ENCODE results near the gene C2orf49.

C2orf49 gene

GRCh38 chr2:105299290-105299689 is 38.0 kb upstream of the C2orf49 start:
- H3K27ac ChIP-seq (ENCODE audit: low read depth, low read length, severe bottlenecking): no peak overlapping the region
- 85 to 100% methylated on average over 3 to 4 of the region's 5 CpGs for WGBS, 2 experiments (ENCODE audit: insufficient coverage in 2 of 2)
- H3K9me3 ChIP-seq (ENCODE audit: control insufficient read depth, low read length): no peaks in the 10 kb centered on the region
- H3K4me1 ChIP-seq (ENCODE audit: control insufficient read depth, insufficient read depth, low read length, poor library complexity, severe bottlenecking): no peaks in the 10 kb centered on the region
- no peak overlapping the region for H3K4me3 ChIP-seq (ENCODE audit: extremely low read depth, insufficient read depth, low read length, poor library complexity, severe bottlenecking)
- peaks cover 27% of the 10 kb centered on the region for H3K36me3 ChIP-seq (ENCODE audit: control insufficient read depth, insufficient read depth, low read length)

GRCh38 chr2:105301646-105302045 is 35.7 kb upstream of the C2orf49 start:
- H3K4me3 ChIP-seq (ENCODE audit: extremely low read depth, insufficient read depth, low read length, poor library complexity, severe bottlenecking): no peak overlapping the region
- H3K36me3 ChIP-seq (ENCODE audit: control insufficient read depth, insufficient read depth, low read length): peaks cover 20% of the 10 kb centered on the region
- H3K9me3 ChIP-seq (ENCODE audit: control insufficient read depth, low read length): no peaks in the 10 kb centered on the region
- no CpG with 5 or more reads among the region's 3 CpGs for WGBS, 2 experiments (ENCODE audit: insufficient coverage in 2 of 2)
- no peaks in the 10 kb centered on the region for H3K4me1 ChIP-seq (ENCODE audit: control insufficient read depth, insufficient read depth, low read length, poor library complexity, severe bottlenecking)
- no peak overlapping the region for H3K27ac ChIP-seq (ENCODE audit: low read depth, low read length, severe bottlenecking)

- 92 to 94% methylated on average over 7 of the region's 7 CpGs for WGBS, 2 experiments (ENCODE audit: insufficient coverage in 2 of 2)
- H3K36me3 ChIP-seq (ENCODE audit: control insufficient read depth, insufficient read depth, low read length): peaks cover 21% of the 10 kb centered on the region
- H3K27ac ChIP-seq (ENCODE audit: low read depth, low read length, severe bottlenecking): no peak overlapping the region
- H3K9me3 ChIP-seq (ENCODE audit: control insufficient read depth, low read length): no peaks in the 10 kb centered on the region
- H3K4me1 ChIP-seq (ENCODE audit: control insufficient read depth, insufficient read depth, low read length, poor library complexity, severe bottlenecking): no peaks in the 10 kb centered on the region
- H3K4me3 ChIP-seq (ENCODE audit: extremely low read depth, insufficient read depth, low read length, poor library complexity, severe bottlenecking): no peak overlapping the region
Measured at GRCh38 chr2:105307146-105307545, 30.2 kb upstream of the C2orf49 start.

- no peak overlapping the region for H3K4me3 ChIP-seq (ENCODE audit: extremely low read depth, insufficient read depth, low read length, poor library complexity, severe bottlenecking)
- H3K36me3 ChIP-seq (ENCODE audit: control insufficient read depth, insufficient read depth, low read length): peaks cover 21% of the 10 kb centered on the region
- no peaks in the 10 kb centered on the region for H3K4me1 ChIP-seq (ENCODE audit: control insufficient read depth, insufficient read depth, low read length, poor library complexity, severe bottlenecking)
- WGBS, 2 experiments (ENCODE audit: insufficient coverage in 2 of 2): 91 to 99% methylated on average over 12 to 14 of the region's 19 CpGs
- no peak overlapping the region for H3K27ac ChIP-seq (ENCODE audit: low read depth, low read length, severe bottlenecking)
- H3K9me3 ChIP-seq (ENCODE audit: control insufficient read depth, low read length): no peaks in the 10 kb centered on the region
Measured at GRCh38 chr2:105307550-105307949, 29.8 kb upstream of the C2orf49 start.

- Histone ChIP-seq H3K9me3 (ENCODE audit: control insufficient read depth, low read length) (no peaks in the 10 kb centered on the region), H3K4me1 (ENCODE audit: control insufficient read depth, insufficient read depth, low read length, poor library complexity, severe bottlenecking) (no peaks in the 10 kb centered on the region), H3K27ac (ENCODE audit: low read depth, low read length, severe bottlenecking) (no peak overlapping the region), H3K36me3 (ENCODE audit: control insufficient read depth, insufficient read depth, low read length) (peaks cover 19% of the 10 kb centered on the region), H3K4me3 (ENCODE audit: extremely low read depth, insufficient read depth, low read length, poor library complexity, severe bottlenecking) (no peak overlapping the region)
- WGBS, 2 experiments (ENCODE audit: insufficient coverage in 2 of 2): 96 to 100% methylated on average over 13 to 17 of the region's 17 CpGs
Measured at GRCh38 chr2:105307962-105308361, 29.4 kb upstream of the C2orf49 start.

- 77 to 89% methylated on average over 5 to 11 of the region's 15 CpGs for WGBS, 2 experiments (ENCODE audit: insufficient coverage in 2 of 2)
- Histone ChIP-seq H3K4me3 (ENCODE audit: extremely low read depth, insufficient read depth, low read length, poor library complexity, severe bottlenecking) (no peak overlapping the region), H3K4me1 (ENCODE audit: control insufficient read depth, insufficient read depth, low read length, poor library complexity, severe bottlenecking) (no peaks in the 10 kb centered on the region), H3K36me3 (ENCODE audit: control insufficient read depth, insufficient read depth, low read length) (peaks cover 16% of the 10 kb centered on the region), H3K9me3 (ENCODE audit: control insufficient read depth, low read length) (no peaks in the 10 kb centered on the region), H3K27ac (ENCODE audit: low read depth, low read length, severe bottlenecking) (no peak overlapping the region)
Measured at GRCh38 chr2:105308382-105309146, 28.8 kb upstream of the C2orf49 start.

GRCh38 chr2:105309147-105309545 is 28.2 kb upstream of the C2orf49 start:
- Histone ChIP-seq H3K4me1 (ENCODE audit: control insufficient read depth, insufficient read depth, low read length, poor library complexity, severe bottlenecking) (no peaks in the 10 kb centered on the region), H3K36me3 (ENCODE audit: control insufficient read depth, insufficient read depth, low read length) (peaks cover 16% of the 10 kb centered on the region), H3K27ac (ENCODE audit: low read depth, low read length, severe bottlenecking) (no peak overlapping the region)

GRCh38 chr2:105313877-105314276 is 23.5 kb upstream of the C2orf49 start:
- H3K9me3 ChIP-seq (ENCODE audit: control insufficient read depth, low read length): no peaks in the 10 kb centered on the region
- no peak overlapping the region for H3K4me3 ChIP-seq (ENCODE audit: extremely low read depth, insufficient read depth, low read length, poor library complexity, severe bottlenecking)
- no peaks in the 10 kb centered on the region for H3K4me1 ChIP-seq (ENCODE audit: control insufficient read depth, insufficient read depth, low read length, poor library complexity, severe bottlenecking)
- H3K27ac ChIP-seq (ENCODE audit: low read depth, low read length, severe bottlenecking): no peak overlapping the region
- H3K36me3 ChIP-seq (ENCODE audit: control insufficient read depth, insufficient read depth, low read length): no peaks in the 10 kb centered on the region

More at GRCh38 chr2:105309147-105309545, 28.2 kb upstream of the C2orf49 start:
- WGBS, 2 experiments (ENCODE audit: insufficient coverage in 2 of 2): 84 to 85% methylated on average over 4 of the region's 4 CpGs
- Histone ChIP-seq H3K4me3 (ENCODE audit: extremely low read depth, insufficient read depth, low read length, poor library complexity, severe bottlenecking) (no peak overlapping the region), H3K9me3 (ENCODE audit: control insufficient read depth, low read length) (no peaks in the 10 kb centered on the region)

- 94 to 100% methylated on average over 1 to 2 of the region's 3 CpGs for WGBS, 2 experiments (ENCODE audit: insufficient coverage in 2 of 2)
Measured at GRCh38 chr2:105315314-105315713, 22.0 kb upstream of the C2orf49 start.

GRCh38 chr2:105317937-105318336 is 19.4 kb upstream of the C2orf49 start:
- H3K9me3 ChIP-seq (ENCODE audit: control insufficient read depth, low read length): no peaks in the 10 kb centered on the region
- no peaks in the 10 kb centered on the region for H3K36me3 ChIP-seq (ENCODE audit: control insufficient read depth, insufficient read depth, low read length)
- no peak overlapping the region for H3K4me3 ChIP-seq (ENCODE audit: extremely low read depth, insufficient read depth, low read length, poor library complexity, severe bottlenecking)
- no peak overlapping the region for H3K27ac ChIP-seq (ENCODE audit: low read depth, low read length, severe bottlenecking)
- peaks cover 4% of the 10 kb centered on the region for H3K4me1 ChIP-seq (ENCODE audit: control insufficient read depth, insufficient read depth, low read length, poor library complexity, severe bottlenecking)
- WGBS, 2 experiments (ENCODE audit: insufficient coverage in 2 of 2): 85 to 100% methylated on average over 1 to 2 of the region's 3 CpGs

More at GRCh38 chr2:105315314-105315713, 22.0 kb upstream of the C2orf49 start:
- H3K27ac ChIP-seq (ENCODE audit: low read depth, low read length, severe bottlenecking): no peak overlapping the region
- H3K4me1 ChIP-seq (ENCODE audit: control insufficient read depth, insufficient read depth, low read length, poor library complexity, severe bottlenecking): no peaks in the 10 kb centered on the region
- no peaks in the 10 kb centered on the region for H3K36me3 ChIP-seq (ENCODE audit: control insufficient read depth, insufficient read depth, low read length)
- no peaks in the 10 kb centered on the region for H3K9me3 ChIP-seq (ENCODE audit: control insufficient read depth, low read length)
- no peak overlapping the region for H3K4me3 ChIP-seq (ENCODE audit: extremely low read depth, insufficient read depth, low read length, poor library complexity, severe bottlenecking)

GRCh38 chr2:105320651-105321215 is 16.6 kb upstream of the C2orf49 start:
- 84 to 95% methylated on average over 5 of the region's 7 CpGs for WGBS, 2 experiments (ENCODE audit: insufficient coverage in 2 of 2)
- Histone ChIP-seq H3K4me3 (ENCODE audit: extremely low read depth, insufficient read depth, low read length, poor library complexity, severe bottlenecking) (no peak overlapping the region), H3K27ac (ENCODE audit: low read depth, low read length, severe bottlenecking) (no peak overlapping the region), H3K36me3 (ENCODE audit: control insufficient read depth, insufficient read depth, low read length) (no peaks in the 10 kb centered on the region), H3K4me1 (ENCODE audit: control insufficient read depth, insufficient read depth, low read length, poor library complexity, severe bottlenecking) (peaks cover 22% of the 10 kb centered on the region), H3K9me3 (ENCODE audit: control insufficient read depth, low read length) (no peaks in the 10 kb centered on the region)
